K562 (cell line): ENCODE data around the gene PIGK. TPM values are rescaled to one million over a fixed set of nuclear protein-coding genes. Genes with fewer than 3 reads are reported as not detected.
A peak's percentile ranks its signal among the peaks of the same experiment; 100 is the strongest.

ENCODE experiments used
- ATAC-seq: fragments of 200-7000 bp; cut with Tn5 transposase; 3 replicates; pipeline ENCODE4 v1.9.1; 2020; ENCODE audit warnings: moderate library complexity
- BruUV-seq: library from RNA; stranded (reverse); fragments of 400-500 nt; replicated peaks from 2 replicates; lab custom pipeline; 2021; lab: Mats Ljungman, UMichigan
- CTCF ChIA-PET: fragments of 300-600 bp; formaldehyde crosslinking; extraction: SDS; loops from one replicate; lab custom pipeline; 2021; ENCODE audit warnings: low intra/inter-chr PET ratio; lab: Yijun Ruan, JAX
- POLR2A ChIA-PET: fragments of 300-600, 350-650 bp; sonication (Branson Sonifier 250); formaldehyde crosslinking; extraction: SDS; loops from one replicate; lab custom pipeline; 2021; ENCODE audit warnings: antibody characterized with exemption, inconsistent platforms; lab: Yijun Ruan, JAX
- DNase-seq, 4 experiments: peaks; one replicate each; pipeline versions ENCODE4 v3.0.0 to v3.0.0-alpha.2; 2011 to 2018; ENCODE audit warnings: low spot score in 3 of 4, mixed read lengths in 3 of 4; ENCODE audit errors: extremely low read depth in 1 of 4
- FAIRE-seq: peaks from 2 replicates; lab custom pipeline; 2011; peaks lifted over from hg19 to GRCh38; lab: Jason Lieb, UNC
- H2AFZ ChIP-seq: 2 replicates; pipeline ENCODE4 v1.6.0; 2011; ENCODE audit warnings: low read depth, low read length, control low read depth, inconsistent platforms
- H3K27ac ChIP-seq: fragments of 200-600 bp; 3 replicates; pipeline ENCODE4 v1.8.0; 2011; ENCODE audit warnings: low read depth, mild to moderate bottlenecking, control low read depth, inconsistent platforms, low read length, moderate library complexity, mixed read lengths; ENCODE audit errors: extremely low read depth
- H3K27me3 ChIP-seq, 2 experiments: fragments of 300-600 bp in 1 of 2; 2 replicates in 1 of 2; 3 replicates in 1 of 2; pipeline versions ENCODE4 v1.6.0 to v1.8.0; 2011; ENCODE audit warnings: inconsistent platforms in 2 of 2, low read length in 2 of 2, mild to moderate bottlenecking in 1 of 2, mixed read lengths in 1 of 2, moderate library complexity in 1 of 2; ENCODE audit not compliant: control insufficient read depth in 2 of 2, insufficient read depth in 2 of 2
- H3K36me3 ChIP-seq: fragments of 300-600 bp; 3 replicates; pipeline ENCODE4 v1.8.0; 2011; ENCODE audit warnings: mild to moderate bottlenecking, low read length, inconsistent platforms; ENCODE audit not compliant: control insufficient read depth, insufficient read depth
- H3K4me1 ChIP-seq, 2 experiments: fragments of 200-600 bp in 1 of 2; replicated peaks in 1 of 2; 2 replicates in 1 of 2; 3 replicates in 1 of 2; pipeline versions ENCODE4 v1.5.1 to v1.8.0; 2011; ENCODE audit warnings: inconsistent platforms in 2 of 2, low read length in 2 of 2, mild to moderate bottlenecking in 1 of 2, mixed read lengths in 1 of 2, moderate library complexity in 1 of 2; ENCODE audit not compliant: control insufficient read depth in 2 of 2, insufficient read depth in 2 of 2
- H3K4me2 ChIP-seq: 2 replicates; pipeline ENCODE4 v1.6.1; 2011; ENCODE audit warnings: low read length, control low read depth, inconsistent platforms, mixed read lengths; ENCODE audit not compliant: insufficient read depth
- H3K4me3 ChIP-seq: fragments of 200-600 bp; sonication (generic), shearing (Covaris generic); 2 replicates; pipeline ENCODE4 v1.5.1; 2016; ENCODE audit warnings: control low read depth, inconsistent platforms
- H3K79me2 ChIP-seq: fragments of 200-600 bp; 3 replicates; pipeline ENCODE4 v1.8.0; 2011; ENCODE audit warnings: low read length, inconsistent platforms; ENCODE audit not compliant: control insufficient read depth, insufficient read depth
- H3K9ac ChIP-seq, 2 experiments: 2 replicates each; pipeline versions ENCODE4 v1.6.0 to v1.6.1; 2011; ENCODE audit warnings: low read depth in 2 of 2, low read length in 2 of 2, control low read depth in 1 of 2, inconsistent platforms in 1 of 2, mild to moderate bottlenecking in 1 of 2, mixed read lengths in 1 of 2; ENCODE audit not compliant: insufficient read depth in 1 of 2
- H3K9me1 ChIP-seq: one replicate; pipeline ENCODE4 v1.6.0; 2011; ENCODE audit warnings: inconsistent platforms, mild to moderate bottlenecking, low read length, moderate library complexity; ENCODE audit not compliant: control insufficient read depth, insufficient read depth
- H3K9me3 ChIP-seq: replicated peaks from 2 replicates; pipeline ENCODE4 v1.5.1; 2011; ENCODE audit warnings: low read depth, low read length, inconsistent platforms; ENCODE audit not compliant: control insufficient read depth, insufficient read depth
- H4K20me1 ChIP-seq: replicated peaks from 2 replicates; pipeline ENCODE4 v1.6.1; 2011; ENCODE audit warnings: low read length, inconsistent platforms, mixed read lengths; ENCODE audit not compliant: control insufficient read depth, insufficient read depth
- CEBPB ChIP-seq: fragments of 450-650 bp; IDR thresholded peaks from 2 replicates; pipeline ENCODE4 v1.6.1; 2016; ENCODE audit warnings: missing genetic modification characterization, missing compliant biosample characterization
- ELF4 ChIP-seq: fragments of 450-650 bp; formaldehyde crosslinking; IDR thresholded peaks from 2 replicates; pipeline ENCODE4 v1.4.0; 2022; ENCODE audit warnings: missing genetic modification characterization
- FOXJ2 ChIP-seq: fragments of 200-800 bp; sonication (Bioruptor generic); IDR thresholded peaks from 2 replicates; pipeline ENCODE4 v1.6.1; 2016; ENCODE audit warnings: missing genetic modification characterization, missing compliant biosample characterization
- HOXB6 ChIP-seq: fragments of 250-450 bp; sonication (Bioruptor Pico); IDR thresholded peaks from 2 replicates; pipeline ENCODE4 v1.5.1; 2022; ENCODE audit warnings: mild to moderate bottlenecking, borderline replicate concordance
- JUND ChIP-seq, 2 experiments: IDR thresholded peaks; 2 replicates in 1 of 2; 3 replicates in 1 of 2; pipeline ENCODE4 v1.6.1; 2011; ENCODE audit warnings: borderline replicate concordance in 2 of 2, low read depth in 2 of 2, low read length in 2 of 2, improper control_type of control experiment in 1 of 2, missing biosample characterization in 1 of 2, missing genetic modification characterization in 1 of 2, missing genetic modification reagents in 1 of 2
- SPI1 ChIP-seq: IDR thresholded peaks from 2 replicates; pipeline ENCODE4 v1.6.1; 2011; ENCODE audit warnings: low read depth, low read length, control low read depth, borderline replicate concordance
- TAL1 ChIP-seq: fragments of 450-650 bp; IDR thresholded peaks from 2 replicates; pipeline ENCODE4 v1.6.1; 2016; ENCODE audit warnings: mild to moderate bottlenecking
- TSC22D4 ChIP-seq: fragments of 450-650 bp; IDR thresholded peaks from 2 replicates; pipeline ENCODE4 v1.6.1; 2016; ENCODE audit warnings: missing genetic modification characterization, missing biosample characterization, control low read depth
- ZBTB7A ChIP-seq: IDR thresholded peaks from 2 replicates; pipeline ENCODE4 v1.6.1; 2011; ENCODE audit warnings: low read depth, mild to moderate bottlenecking, low read length, moderate library complexity, borderline replicate concordance; ENCODE audit not compliant: control insufficient read depth
- ZC3H11A ChIP-seq: IDR thresholded peaks from 2 replicates; pipeline ENCODE4 v1.6.1; 2012; ENCODE audit warnings: low read depth, low read length, improper control_type of control experiment
- ZNF384 ChIP-seq: IDR thresholded peaks from 2 replicates; pipeline ENCODE4 v1.6.1; 2012; ENCODE audit warnings: low read depth, low read length, improper control_type of control experiment
- ZNF551 ChIP-seq: fragments of 250-450 bp; sonication (Bioruptor Pico); IDR thresholded peaks from 2 replicates; pipeline ENCODE4 v1.5.0; 2021; ENCODE audit warnings: mild to moderate bottlenecking, moderate library complexity
- WGBS: fragments of 100-300 bp; shearing (Covaris generic); methylation state at CpG from one replicate; pipeline ENCODE4 v1.1.6; 2016; ENCODE audit warnings: low coverage, mixed read lengths; ENCODE audit not compliant: insufficient coverage; ENCODE audit errors: missing lambda C conversion rate; 5-methylcytosine and 5-hydroxymethylcytosine counted together
- in situ Hi-C: fragments of 300-500 bp; cut with MboI; formaldehyde crosslinking; loops from 4 replicates; pipeline ENCODE4 v1.15.0; 2018; ENCODE audit warnings: inconsistent platforms, mixed read lengths
- intact Hi-C: fragments of 100-400 bp; cut with micrococcal nuclease; formaldehyde crosslinking; loops from 2 replicates; pipeline ENCODE4 v1.14.2; 2022
- polyA plus RNA-seq, 8 experiments: library from polyadenylated mRNA; depleted of rRNA in 4 of 8; stranded (reverse) in 5 of 8; unstranded in 3 of 8; fragments of >200 nt; fragmentation: Nextera tagmentation in 2 of 8; fragmentation: Illumina TruSeq in 1 of 8; extraction: Ambion mirVana in 2 of 8; extraction: Trizol in 1 of 8; gene quantifications; 2 replicates each; pipeline versions ENCODE4 v1.2.1 to v1.2.3, GENCODE V29; 2011 to 2014; ENCODE audit warnings: inconsistent platforms in 1 of 8, missing spikeins in 1 of 8
- total RNA-seq, 7 experiments: library from RNA; depleted of rRNA in 6 of 7; stranded (reverse); fragments of >200 nt in 6 of 7; fragmentation: Illumina TruSeq in 2 of 7; extraction: Trizol in 2 of 7; gene quantifications; 2 replicates each; pipeline versions ENCODE4 v1.2.1 to v1.2.3, GENCODE V29; 2011 to 2021; ENCODE audit warnings: low replicate concordance in 1 of 7
- TF ChIP-seq, protein P1 (sequence below): fragments of 450-650 bp; IDR thresholded peaks from 2 replicates; pipeline ENCODE4 v1.6.1; 2016; ENCODE audit warnings: missing biosample characterization, missing genetic modification characterization
- TF ChIP-seq, protein P2 (sequence below): sonication (generic); formaldehyde crosslinking; IDR thresholded peaks from 2 replicates; pipeline ENCODE4 v1.8.1; 2022; ENCODE audit warnings: missing genetic modification reagents

The PIGK gene
- total and polyA plus RNA-seq, 9 of the 15 experiments (the other 6 are each of a cell fraction or from before 2014, with no cell fraction given), result 15.7 to 59.5 (median 29.9) TPM

DNA sequence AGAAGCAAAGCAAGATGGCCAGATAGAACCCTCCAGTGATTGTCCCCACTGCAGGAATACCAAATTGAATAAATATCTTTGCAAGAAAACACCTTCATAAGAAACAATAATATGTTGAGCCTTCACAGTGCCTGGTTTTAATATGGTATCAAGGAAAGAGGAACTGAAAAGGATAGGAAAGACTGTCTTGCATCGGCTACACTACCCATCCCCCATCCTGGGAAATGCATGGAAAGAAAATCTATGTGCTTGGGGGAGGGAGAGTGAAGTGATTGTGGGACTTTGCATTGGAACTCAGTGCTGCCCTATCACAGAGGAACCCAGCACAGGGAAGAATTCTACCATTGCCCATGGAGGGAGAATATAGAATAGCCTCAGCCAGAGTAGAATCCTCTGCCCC lies 34.0 kb upstream of the PIGK start:
- H3K9me1 ChIP-seq, result no peaks in the 10 kb centered on the region
- H3K9me3 ChIP-seq, result no peaks in the 10 kb centered on the region
- H3K27ac ChIP-seq, result no peak overlapping the region
- no TSS peak for BruUV-seq
- CTCF ChIA-PET, result no interaction called here
- no peak overlapping the region for H3K4me3 ChIP-seq
- WGBS, result 0% methylated on average over 1 of the region's 1 CpG
- H2AFZ ChIP-seq, result no peak overlapping the region
- TF ChIP-seq SPI1 (peak; percentile 16; the same call in 1 of the 2 replicates), FOXJ2 (tag) (no peak)
- ATAC-seq (no peak), DNase-seq (no peak), FAIRE-seq (no peak)
- POLR2A ChIA-PET, result no interaction called here
- no peaks in the 10 kb centered on the region for H3K36me3 ChIP-seq
- no peaks in the 10 kb centered on the region for H4K20me1 ChIP-seq
- H3K4me1 ChIP-seq, result no peaks in the 10 kb centered on the region
- no peak overlapping the region for H3K4me2 ChIP-seq
- no peaks in the 10 kb centered on the region for H3K79me2 ChIP-seq
- H3K27me3 ChIP-seq, result no peaks in the 10 kb centered on the region
- H3K9ac ChIP-seq, result no peak overlapping the region
- in situ Hi-C loops (no loop called here), intact Hi-C loops (no loop called here)

DNA sequence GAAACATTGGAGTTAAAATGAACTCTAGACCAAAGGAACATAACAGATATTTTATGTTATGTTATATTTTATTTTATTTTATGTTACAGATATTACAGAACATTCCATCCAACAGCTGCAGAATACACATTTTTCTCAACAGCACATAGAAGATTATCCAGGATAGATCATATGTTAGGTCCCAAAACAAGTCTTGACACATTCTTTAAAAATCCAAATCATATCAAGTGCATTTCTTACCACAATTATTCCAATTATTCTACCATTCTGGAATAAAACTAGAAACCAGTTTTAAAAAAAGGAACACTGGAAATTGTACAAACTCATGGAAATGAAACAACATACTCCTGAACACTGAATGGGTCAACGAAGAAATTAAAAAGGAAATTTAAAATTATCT lies 30.9 kb upstream of the PIGK start:
- H3K79me2 ChIP-seq, result no peaks in the 10 kb centered on the region
- WGBS, result 0% methylated on average over 1 of the region's 1 CpG
- CTCF ChIA-PET, result no interaction called here
- intact Hi-C loops, result no loop called here
- DNase-seq, result no peak
- H3K4me1 ChIP-seq, result no peaks in the 10 kb centered on the region
- TF ChIP-seq ZBTB7A, result no peak
- no peak for TF ChIP-seq CEBPB (tag)
- no peak for TF ChIP-seq HOXB6 (CRISPR knock-in tag)
- TF ChIP-seq ZNF551, result no peak
- TF ChIP-seq TSC22D4 (tag), result no peak
- TF ChIP-seq, protein P1, sequence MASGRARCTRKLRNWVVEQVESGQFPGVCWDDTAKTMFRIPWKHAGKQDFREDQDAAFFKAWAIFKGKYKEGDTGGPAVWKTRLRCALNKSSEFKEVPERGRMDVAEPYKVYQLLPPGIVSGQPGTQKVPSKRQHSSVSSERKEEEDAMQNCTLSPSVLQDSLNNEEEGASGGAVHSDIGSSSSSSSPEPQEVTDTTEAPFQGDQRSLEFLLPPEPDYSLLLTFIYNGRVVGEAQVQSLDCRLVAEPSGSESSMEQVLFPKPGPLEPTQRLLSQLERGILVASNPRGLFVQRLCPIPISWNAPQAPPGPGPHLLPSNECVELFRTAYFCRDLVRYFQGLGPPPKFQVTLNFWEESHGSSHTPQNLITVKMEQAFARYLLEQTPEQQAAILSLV (tag), result no peak
- no peak for TF ChIP-seq ZNF384
- TF ChIP-seq ELF4, result no peak
- TF ChIP-seq, protein P2, sequence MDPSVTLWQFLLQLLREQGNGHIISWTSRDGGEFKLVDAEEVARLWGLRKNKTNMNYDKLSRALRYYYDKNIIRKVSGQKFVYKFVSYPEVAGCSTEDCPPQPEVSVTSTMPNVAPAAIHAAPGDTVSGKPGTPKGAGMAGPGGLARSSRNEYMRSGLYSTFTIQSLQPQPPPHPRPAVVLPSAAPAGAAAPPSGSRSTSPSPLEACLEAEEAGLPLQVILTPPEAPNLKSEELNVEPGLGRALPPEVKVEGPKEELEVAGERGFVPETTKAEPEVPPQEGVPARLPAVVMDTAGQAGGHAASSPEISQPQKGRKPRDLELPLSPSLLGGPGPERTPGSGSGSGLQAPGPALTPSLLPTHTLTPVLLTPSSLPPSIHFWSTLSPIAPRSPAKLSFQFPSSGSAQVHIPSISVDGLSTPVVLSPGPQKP (CRISPR knock-in tag), result no peak
- no peak for TF ChIP-seq JUND (IDR thresholded peaks at IDR 0.05; ENCODE audit: borderline replicate concordance, low read depth, low read length)
- TF ChIP-seq JUND (tag; IDR thresholded peaks at IDR 0.05; ENCODE audit: borderline replicate concordance, low read depth, low read length), result no peak
- TF ChIP-seq TAL1, result no peak
- TF ChIP-seq ZC3H11A, result no peak
- TF ChIP-seq, all 486 proteins: peak for 0
- no peaks in the 10 kb centered on the region for H4K20me1 ChIP-seq
- H3K9me3 ChIP-seq, result no peaks in the 10 kb centered on the region
- H2AFZ ChIP-seq, result no peak overlapping the region
- FAIRE-seq, result no peak
- in situ Hi-C loops, result no loop called here
- H3K9ac ChIP-seq, result no peak overlapping the region
- ATAC-seq, result no peak
- no peak overlapping the region for H3K4me3 ChIP-seq
- no peaks in the 10 kb centered on the region for H3K36me3 ChIP-seq
- no peaks in the 10 kb centered on the region for H3K27me3 ChIP-seq
- no peak overlapping the region for H3K27ac ChIP-seq
- H3K9me1 ChIP-seq, result no peaks in the 10 kb centered on the region
- no TSS peak for BruUV-seq
- POLR2A ChIA-PET, result no interaction called here
- no peak overlapping the region for H3K4me2 ChIP-seq
